TTC549 (cell line): Measurements from ENCODE around the gene P2RX6.

Experiments used
- FAIRE-seq: peaks from 2 replicates; lab custom pipeline; 2012; peaks lifted over from hg19 to GRCh38; lab: Jason Lieb, UNC

P2RX6 gene

DNA sequence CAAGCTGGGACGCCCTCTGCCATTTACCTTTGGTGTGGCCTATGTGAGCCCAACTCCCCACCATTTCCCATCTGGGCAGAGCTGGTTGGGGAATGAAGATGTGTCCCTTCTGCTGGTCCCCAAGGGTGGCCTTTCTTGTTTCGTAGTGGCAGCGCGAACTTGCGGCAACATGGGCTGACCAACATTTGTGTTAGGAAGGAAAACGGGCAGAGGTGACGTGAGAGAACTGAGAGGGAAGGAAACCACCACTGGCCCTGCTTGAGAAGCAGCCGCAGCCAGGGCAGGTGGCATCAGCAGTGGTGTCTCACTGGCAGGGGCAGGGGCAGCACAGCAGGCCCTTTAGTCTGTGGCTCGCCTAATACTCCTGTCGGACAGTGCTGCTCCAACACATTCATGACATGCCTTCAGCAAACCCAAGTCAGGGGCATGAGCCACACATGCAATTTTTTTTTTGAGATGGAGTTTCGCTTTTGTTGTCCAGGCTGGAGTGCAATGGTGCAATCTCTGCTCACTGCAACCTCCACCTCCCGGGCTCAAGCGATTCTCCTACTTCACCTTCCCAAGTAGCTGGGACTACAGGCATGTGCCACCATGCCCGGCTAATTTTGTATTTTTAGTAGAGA is 60.7 kb downstream of the P2RX6 start:
- no peak for FAIRE-seq

DNA sequence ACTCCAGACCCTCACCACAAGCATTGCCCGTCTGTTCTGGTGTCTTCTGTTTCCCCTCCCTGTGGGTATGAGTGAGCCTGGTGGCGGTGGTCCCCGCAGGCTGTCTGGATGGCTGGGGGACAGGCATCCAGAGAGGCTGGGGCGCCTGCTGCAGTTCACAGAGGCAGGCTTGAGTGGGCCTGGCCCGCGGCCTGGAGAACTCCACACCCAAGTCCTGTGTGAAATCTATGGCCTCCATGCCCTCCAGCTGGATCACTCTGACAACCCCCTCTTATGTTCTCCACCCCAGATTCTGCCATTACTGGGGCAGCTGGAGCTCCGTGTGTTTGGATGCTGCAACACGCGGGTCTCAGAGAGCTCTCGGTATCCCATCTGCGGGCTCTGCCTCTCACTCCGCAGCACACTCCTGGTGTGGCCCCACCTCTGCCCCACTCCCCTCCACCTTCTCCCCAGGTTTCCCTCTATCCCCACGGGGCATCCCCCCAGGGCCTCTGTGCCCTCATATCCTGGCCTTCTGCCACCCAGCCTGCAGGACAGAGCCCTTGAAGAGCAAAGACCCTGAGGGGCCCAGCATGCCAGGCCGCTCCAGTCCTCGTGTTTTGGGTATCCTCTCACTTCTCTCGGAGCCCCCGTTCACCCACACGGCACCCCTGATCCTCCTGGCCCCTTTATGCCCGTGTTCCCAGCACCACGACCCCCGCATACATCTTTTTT is 62.1 kb downstream of the P2RX6 start:
- FAIRE-seq: no peak
